EL (cell line): Measurements from ENCODE around the gene TMCO4.
"Not testable (repeated sequence)": the region's sequence is repeated elsewhere in the genome, so short reads cannot be mapped to it uniquely, and the experiment has no call there.

ENCODE experiments used
- DNase-seq: peaks from one replicate; pipeline ENCODE4 v3.0.0-alpha.2; 2016

The TMCO4 gene

DNA sequence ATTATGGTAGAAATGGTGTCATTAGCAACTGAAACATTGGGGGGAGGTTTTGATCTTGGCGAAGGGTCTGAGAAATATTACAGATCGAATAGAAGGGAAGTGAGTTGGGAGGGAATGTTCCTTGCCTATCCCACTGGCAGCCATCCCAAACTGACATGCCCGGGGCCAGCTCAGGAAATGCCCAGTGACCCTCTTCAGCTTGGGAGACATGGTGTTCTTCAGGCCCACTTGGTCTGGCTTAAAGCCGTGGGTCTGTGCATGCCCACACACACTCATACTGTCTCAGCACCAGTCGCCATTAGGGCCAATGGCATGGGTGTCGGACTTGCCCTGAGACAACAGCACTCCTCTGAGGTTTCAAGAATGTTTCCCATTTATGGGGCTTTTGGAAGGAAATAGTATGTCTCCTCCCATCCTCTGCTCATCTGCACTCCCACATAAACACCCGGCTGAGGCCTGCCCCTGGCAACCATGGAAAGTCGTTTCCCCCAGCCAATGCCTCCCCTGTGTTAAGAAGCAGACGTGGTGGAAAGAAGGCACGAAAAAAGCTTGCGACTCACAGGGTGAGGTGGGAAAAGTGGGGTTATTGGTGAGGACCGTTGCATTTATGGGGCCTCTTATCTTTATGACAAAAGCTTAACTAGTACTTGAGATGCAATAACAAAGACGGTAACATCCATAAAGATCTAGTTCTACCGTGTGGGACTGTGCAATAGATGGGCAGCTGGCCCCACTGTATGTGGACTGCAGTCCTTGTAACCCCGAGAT is 13.3 kb upstream of the TMCO4 start:
- no peak for DNase-seq

DNA sequence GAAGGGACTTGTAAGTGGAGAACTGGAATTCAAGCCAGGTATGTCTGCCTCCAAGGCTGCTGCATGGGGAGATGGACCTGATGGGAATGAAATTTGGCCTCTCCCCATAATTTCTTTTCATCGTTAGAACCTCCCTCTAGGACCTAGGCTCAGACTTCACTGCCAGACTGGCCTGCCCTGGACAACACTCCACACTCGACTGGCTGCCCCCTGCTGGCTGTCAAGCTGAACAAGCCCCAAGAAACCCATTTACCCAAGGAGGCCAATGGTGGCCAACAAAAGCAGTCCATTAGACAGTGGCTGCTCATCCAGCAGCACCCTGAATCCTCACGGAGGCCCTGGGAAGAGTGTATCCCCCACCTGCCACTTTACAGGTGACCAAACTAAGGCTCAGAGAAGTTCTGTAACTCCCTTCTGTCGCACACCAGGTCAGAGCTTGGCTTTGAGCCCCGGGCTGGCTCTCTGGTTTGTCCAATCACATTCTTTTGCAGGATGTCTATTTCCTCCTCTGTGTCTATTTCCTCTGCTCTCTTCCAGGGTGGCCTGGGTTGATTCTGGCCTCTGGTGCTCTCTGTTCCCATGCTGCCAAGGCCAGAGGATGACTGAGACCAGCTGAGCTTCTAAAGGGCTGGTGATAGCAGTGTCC is 11.6 kb upstream of the TMCO4 start:
- DNase-seq, result peak; percentile 50

DNA sequence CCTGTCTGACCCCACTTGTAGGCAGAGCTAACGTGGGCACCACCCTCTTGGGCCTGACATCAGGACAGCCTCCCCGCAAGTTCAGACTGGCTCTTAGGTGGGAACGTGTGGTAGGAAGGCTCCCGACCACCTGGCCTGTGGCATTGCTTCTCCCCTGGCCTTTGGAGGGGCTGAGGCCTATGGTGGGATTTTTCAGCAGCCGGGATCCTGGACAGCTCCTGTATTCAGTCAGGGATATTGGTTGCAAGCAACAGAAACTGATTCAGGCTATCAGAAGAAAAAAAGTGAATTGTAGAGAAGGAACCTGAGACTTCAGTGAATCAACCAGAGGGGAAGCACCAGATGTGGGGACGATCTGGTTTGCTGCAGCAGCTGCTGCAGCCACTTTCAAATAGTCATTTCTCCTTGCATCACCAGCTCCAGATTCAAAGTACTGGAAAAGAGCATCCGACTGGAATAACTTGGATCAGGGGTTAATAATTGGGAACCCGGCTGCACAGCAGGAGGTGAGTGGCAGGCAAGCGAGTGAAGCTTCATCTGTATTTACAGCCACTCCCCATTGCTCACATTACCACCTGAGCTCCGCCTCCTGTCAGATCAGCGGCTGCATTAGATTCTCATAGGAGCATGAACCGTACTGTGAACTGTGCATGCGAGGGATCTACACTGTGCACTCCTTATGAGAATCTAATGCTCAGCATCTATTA is 9.5 kb upstream of the TMCO4 start:
- DNase-seq, result no peak

DNA sequence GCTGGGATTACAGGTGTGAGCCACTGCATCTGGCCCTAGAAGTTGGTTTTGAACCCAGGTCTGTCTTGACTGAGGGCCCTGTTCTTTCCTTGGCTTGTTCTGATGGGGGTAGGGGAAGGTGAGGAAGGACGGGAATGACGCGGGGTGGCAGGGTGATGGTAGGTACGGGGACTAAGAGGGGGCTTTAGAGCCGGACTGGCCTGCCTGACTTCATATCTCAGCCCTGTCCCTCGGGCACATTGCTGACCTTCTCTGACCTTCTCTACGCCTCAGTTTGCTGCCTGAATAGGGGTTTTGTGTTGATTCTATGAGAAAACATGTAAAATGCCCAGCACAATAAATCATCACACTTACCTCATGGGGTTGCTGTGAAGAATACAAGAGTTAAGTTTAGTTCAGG is 8.6 kb upstream of the TMCO4 start:
- no peak for DNase-seq

DNA sequence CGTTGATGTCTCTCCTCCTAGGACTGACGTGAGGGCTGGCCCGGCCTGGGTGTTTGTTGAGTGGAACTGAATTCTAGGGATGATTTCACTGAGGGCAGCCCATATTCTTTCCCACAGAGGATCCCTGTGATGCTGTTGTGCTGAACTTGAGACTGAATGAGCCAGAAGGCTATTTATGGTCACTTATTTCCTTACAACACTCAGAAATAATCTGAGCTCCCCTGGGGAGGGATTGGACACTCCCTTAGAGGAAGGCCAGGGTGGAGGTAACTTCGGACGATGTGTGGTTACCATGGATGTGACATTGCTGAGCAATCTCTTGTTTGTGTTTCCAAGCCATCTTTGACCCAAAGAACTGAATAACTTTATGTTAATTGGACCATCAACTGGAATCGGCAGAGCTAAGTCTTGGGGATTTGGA is 5.1 kb upstream of the TMCO4 start:
- no peak for DNase-seq

DNA sequence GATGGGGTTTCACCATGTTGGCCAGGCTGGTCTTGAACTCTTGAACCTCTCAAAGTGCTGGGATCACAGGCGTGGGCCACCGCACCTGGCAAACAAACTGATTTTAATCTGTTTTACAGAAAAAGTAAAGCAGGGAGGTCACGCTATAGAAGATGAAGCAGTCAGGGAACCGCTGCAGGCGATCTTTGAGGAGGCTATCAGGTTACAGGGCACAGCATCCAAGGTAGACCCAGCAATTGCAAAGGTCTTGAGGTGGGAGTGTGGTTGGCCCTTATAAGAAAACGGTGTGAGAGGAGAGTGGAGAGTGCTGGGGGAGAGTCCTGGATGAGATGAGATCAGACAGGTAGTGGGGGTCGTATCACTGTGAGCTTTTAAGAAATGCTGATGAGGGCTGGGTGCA is 2.6 kb upstream of the TMCO4 start:
- DNase-seq, result no peak

DNA sequence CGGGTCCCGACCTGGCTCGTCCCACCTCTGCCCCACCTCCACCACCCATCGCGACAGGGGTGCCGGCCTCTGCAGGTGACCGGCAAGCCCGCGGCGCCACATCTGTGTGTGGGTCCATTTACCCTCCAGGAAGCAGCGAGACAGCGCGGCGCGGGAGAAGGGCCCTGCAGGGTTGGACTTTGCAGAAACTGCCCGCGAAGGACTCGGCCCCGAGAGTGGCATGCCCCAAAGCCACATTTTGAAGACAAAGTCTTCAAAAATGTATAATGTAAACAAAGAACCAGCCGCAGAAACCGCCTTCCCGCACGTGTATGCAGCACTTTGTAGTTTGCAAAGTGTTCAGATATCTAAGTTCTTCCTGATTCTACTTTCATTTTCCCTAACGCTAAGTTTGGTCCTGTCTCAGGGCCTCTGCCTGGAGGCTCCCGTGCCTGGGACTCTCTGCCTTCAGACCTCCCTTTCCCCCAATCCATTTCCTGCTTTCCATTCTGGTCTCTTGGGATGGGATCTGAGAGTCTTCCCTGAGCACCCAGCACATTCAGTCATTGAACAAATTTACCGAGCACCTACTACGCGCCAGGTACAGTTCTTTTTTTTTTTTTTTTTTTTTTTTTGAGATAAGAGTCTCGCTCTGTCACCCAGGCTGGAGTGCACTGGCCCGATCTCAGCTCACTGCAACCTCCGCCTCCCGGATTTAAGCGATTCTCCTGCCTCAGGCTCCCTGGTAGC is 524 bp upstream of the TMCO4 start:
- peak; percentile 90 for DNase-seq

DNA sequence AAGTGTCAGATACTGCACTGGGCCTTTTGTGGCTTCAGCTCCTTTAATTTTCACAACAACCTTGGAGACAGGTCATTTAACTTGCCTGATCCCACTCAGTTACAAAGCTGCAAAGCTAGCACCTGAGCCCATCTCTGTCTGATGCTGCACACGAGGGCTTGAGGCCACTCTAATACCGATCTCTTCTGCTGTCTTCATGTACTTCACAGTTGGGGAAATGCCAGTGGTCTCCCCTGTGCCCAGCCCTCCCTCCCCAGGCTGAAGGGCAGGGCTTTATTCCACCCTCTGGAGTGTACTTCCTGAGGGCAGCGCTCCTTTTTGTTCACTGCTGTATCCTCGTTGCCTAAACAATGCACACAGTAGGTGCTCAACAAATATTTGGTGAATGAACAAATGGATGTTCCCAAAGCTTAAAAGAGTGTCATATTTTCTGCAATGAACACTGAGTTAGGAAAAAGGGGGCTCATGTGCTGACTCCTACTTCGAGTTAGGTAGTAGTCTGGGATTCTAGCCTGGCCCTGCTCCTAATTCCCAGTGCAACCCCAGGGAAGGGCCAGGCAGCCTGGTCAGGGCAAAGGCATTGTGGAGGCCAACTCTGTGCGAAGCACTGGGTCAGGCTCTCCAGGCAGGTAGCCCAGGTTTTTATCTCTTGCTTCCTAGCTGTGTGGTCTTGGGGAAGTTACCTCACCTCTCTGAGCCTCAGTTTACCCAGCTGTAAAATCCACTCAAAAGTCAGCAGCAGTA is 1.1 kb downstream of the TMCO4 start:
- DNase-seq, result no peak

DNA sequence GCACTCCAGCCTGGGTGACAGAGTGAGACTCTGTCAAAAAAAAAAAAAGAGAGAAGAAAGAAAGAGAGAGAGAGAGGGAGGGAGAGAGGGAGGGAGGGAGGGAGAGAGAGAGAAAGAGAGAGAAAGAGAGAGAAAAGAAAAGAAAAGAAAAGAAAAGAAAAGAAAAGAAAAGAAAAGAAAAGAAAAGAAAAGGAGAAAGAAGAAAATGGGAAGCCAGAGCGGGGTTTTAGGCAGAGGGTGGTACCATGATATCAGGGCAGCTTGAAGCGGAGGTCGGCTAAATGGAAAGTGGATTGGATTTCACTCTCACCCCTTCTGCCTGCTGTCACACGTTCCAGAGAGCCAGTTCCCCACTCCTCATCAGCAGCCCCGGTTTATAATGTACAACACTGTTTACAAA is 1.9 kb downstream of the TMCO4 start:
- DNase-seq, result no peak

DNA sequence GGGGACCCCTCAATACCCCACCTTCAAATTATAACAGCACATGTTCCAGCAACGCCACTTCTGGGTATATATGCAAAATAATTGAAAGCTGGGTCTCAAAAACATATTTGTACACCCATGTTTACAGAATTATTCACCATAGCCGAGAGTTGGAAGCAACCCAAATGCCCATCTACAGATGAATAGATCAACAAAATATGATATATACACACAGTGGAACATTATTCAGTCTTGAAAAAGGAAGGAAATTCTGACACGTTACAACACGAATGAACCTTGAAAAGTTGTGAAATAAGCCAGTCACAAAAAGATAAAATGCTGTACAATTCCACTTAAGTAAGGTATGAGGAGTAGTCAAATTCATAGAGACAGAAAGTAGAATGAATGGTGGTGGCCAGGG is 5.1 kb downstream of the TMCO4 start:
- no peak for DNase-seq

DNA sequence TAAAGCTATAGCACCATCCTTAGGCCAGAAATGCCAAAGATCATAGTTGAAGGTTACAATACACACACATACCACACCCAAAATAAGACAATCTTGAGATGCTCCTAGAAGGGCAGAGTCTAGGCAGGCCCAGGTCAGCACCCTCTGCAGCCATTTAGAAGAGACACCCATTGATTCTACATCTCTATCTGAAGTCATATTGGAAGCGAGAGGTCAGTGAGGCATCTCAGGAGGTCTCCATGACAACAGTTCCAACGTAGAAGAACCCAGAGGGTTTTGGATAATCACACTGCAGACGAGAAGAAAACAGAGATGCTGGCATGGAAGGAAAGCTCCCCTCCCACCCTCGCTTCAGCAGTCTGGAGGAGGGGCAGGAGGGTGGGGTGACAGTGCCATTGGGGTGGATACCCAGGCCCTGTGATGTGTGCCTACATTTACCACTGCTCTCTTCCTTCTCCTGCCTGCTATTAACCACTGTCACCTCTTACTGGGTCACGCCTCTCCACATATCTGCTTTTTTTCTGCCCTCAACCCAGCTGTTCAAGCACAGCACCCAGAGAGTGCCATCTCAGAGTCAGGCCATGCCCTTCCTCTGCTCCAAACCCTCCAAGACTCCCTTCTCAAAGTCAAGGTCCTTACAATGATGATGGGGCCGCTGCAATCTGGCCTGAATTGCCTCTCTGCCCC is 6.2 kb downstream of the TMCO4 start:
- no peak for DNase-seq

DNA sequence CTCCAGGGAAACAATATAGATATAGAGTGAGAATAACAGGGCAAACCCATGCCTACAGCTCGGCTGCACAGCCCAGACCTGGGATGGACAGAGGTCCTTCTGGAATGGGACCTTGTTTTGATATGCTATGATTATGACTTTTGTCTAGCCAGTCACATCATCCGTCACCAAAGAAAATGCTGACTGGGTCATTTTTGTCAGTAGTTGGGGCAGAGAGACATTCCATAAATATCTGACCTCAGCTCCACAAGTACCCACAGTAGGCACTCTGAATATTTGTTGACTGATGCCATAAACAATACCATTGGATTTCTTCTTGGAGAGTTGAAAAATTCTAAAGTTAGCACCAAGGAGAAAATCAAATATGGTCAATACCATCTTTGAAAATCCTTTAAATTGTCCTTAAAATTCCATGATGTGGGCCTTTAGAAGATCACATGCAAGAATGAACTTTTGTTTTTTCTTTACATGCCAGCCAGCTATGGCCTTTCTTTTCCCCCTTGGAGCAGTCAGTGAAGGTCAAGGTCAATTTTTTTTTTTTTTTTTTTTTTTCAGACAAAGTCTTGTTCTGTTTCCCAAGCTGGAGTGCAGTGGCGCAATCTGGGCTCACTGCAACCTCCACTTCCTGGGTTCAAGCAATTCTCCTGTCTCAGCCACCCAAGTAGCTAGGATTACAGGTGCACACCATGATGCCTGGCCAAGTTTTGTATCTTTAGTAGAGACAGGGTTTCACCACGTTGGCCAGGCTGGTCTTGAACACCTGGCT is 7.3 kb downstream of the TMCO4 start:
- peak; percentile 28 for DNase-seq

DNA sequence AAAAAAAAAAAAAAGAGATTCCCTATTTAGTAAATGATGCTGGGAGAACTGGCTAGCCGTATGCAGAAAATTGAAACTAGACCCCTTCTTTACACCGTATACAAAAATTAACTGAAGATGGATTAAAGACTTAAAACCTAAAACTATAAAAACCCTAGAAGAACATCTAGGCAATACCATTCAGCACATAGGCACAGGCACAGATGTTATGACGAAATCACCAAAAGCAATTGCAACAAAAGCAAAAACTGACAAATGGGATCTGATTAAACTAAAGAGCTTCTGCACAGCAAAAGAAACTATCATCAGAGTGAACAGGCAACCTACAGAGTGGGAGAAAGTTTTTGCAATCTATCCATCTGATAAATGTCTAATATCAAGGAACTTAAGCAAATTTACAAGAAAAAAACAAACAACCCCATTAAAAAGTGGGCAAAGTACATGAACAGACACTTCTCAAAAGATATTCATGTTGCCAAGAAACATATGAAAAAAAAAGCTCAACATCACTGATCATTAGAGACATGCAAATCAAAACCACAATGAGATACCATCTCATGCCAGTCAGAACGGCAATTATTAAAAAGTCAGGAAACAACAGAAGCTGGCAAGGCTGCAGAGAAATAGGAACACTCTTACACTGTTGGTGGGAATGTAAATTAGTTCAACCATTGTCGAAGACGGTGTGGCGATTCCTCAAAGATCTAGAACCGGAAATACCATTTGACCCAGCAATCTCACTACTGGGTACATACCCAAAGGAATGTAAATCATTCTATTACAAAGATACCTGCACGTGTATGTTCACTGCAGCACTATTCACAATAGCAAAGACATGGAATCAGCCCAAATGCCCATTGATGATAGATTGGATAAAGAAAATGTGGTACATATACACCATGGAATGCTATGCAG is 9.4 kb downstream of the TMCO4 start:
- not testable (repeated sequence) for DNase-seq

DNA sequence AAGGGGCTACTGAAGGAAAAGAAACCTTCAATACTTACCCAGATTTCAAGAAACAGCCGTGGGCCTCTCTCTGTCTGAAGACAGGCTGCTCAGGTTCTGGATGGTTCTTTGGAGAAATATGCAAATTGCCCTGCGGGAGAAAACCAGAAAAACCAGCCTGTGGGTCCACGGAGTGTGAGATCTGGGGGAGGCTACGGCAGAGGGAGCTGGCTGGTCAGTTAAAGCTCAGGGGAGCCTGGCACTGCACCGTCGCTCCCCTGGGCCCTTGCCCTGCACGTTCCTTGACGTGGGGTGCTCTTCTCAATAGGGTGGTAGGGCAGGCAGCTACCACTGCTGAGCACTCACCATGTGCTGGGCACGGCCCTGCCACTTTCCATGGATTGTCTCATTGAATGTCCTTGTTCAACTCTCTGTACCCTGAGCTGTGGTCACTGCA is 12.7 kb downstream of the TMCO4 start:
- no peak for DNase-seq

DNA sequence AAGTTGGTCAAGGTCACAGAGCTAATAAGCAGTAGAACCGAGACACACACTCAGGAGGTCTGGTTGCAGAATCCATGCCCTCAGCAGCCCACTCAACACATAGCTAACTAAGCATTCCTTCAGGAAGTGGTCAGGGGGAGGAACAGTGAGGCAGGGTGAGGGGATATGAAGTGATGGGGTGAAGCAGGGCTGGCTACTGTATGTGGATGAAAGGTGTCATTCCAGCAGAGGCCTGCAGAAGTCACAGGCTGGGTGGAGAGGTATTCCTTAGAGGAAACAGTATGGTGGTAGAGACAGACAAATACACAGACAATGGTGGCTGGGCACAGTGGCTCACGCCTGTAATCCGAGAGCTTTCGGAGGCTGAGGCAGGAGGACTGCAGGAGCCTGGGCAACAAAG is 14.1 kb downstream of the TMCO4 start:
- DNase-seq, result no peak

DNA sequence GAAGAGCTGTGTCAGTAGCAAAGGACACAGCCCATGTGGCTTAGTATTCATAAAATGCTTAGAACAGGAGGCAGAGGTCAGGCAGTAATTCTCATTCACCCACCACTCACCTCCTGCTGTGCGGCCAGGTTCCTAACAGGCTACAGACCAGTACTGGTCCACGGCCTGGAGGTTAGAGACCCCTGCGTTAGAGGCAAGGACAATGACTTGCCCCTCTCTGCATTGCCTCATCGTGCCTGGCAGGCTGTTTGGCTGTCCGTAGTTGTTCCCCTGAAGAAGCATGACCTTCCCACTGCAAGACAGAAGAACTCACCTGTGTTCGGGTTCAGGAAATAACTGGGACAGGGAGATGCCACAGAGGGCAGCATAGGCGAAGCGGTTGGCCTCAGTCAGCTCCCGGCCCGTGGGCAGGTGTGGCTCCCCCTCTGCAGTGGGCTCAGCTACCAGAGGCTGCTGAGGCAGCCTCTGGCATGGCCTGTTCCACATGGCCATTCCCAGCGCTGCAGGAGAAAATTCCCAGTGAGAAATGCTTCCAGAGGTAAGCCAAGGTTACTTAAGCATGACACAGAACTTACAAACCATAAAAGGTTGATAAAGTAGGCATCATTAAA is 19.3 kb downstream of the TMCO4 start:
- no peak for DNase-seq

DNA sequence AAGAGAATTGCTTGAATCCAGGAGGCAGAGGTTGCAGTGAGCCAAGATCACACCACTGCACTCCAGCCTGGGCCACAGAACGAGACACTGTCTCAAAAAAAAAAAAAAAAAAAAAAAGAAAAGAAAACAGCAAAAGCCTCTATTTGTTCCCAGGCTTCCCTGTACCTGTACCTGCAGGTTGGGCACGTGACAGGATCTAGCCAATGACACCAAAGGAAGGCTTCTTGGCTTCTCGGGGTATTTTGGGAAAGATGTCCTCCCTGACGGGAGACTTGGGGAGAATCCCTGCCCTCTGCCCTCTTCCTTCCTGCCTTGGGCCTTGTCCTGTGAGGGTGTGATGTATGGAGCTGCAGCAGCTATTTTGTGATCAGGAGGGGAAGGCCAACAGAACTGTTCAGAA is 22.8 kb downstream of the TMCO4 start:
- no peak for DNase-seq

DNA sequence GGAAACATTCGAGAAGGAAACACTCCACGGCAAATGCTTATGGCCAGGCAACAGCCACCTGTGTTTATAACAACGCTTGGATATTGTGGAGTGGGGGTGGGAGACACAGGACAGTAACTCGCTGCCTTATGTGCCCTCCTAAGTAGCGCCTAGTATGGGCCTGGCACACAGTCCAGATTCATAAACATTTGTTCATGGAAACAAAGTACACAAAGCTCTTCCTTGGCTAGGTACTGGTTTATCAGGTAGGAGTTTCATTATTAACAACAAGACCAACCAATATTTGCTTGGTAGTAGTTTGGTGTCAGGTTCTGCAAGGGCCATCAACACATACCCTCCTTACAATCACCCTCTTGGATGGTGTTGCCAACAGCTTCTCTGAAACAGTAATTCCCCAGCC is 23.4 kb downstream of the TMCO4 start:
- no peak for DNase-seq

DNA sequence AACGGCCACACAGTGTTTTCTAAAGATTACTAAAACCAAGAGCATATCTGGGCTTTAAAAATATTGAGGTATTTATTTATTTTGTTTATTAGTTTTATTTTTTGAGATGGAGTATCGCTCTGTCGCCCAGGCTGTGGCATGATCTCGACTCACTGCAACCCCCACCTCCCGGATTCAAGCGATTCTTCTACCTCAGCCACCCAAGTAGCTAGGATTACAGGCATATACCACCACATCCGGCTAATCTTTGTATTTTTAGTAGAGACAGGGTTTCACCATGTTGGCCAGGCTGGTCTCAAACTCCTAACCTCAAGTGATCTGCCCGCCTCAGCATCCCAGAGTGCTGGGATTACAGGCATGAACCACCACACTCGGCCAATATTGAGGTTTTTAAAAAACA is 23.9 kb downstream of the TMCO4 start:
- no peak for DNase-seq

DNA sequence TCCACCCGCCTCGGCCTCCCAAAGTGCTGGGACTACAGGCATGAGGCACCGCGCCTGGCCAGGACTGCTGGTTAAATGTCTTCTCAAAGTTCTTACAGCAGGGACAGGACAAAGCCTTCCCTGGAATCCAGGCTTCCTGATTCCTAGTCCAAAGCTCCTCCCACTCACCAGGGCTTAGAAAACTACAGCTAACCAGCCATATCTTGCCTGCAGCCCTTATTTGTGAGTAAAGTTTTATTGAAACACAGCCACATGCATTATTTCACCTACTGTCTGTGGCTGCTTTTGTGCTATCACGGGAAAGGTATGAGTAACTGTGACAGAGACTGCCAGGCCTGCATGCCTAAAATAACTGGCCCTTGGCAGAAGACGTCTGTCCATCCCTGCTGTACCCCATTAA is 24.4 kb downstream of the TMCO4 start:
- peak; percentile 41 for DNase-seq
